ENCODE data around the gene MSH3. TPM values are rescaled to one million over a fixed set of nuclear protein-coding genes. Genes with fewer than 3 reads are reported as not detected.

Gene MSH3
- total RNA-seq, 1 donor from 2014 or later, result 15.4 TPM

DNA sequence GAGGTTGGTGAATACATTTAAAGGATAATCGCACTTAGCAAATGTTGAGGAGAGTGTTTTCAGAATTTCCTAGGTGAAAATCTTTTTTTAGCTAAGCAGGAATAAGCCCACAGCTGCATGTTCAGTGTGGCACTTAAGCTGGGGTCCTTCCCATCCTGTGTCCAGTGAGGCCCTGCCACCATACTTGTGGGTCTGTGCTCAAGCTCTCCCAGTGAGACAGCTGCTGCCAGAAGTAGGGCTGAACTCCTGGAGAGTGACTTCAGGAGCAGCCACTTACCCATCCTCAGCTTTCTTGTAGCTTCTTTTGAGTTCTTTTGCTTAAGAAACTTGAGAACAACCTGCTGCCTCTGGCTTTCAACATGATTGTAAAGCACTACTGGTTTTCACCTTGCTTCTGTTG is 110.3 kb downstream of the MSH3 start:
- Mint-ChIP-seq H3K36me3 (ENCODE audit: low read depth, unreplicated experiment) (peaks cover 2% of the 10 kb centered on the region), H3K9me3 (ENCODE audit: unreplicated experiment) (no peaks in the 10 kb centered on the region), H3K4me3 (ENCODE audit: unreplicated experiment) (no peak overlapping the region), H3K4me1 (ENCODE audit: low read depth, unreplicated experiment) (peaks cover 5% of the 10 kb centered on the region), H3K27me3 (ENCODE audit: low read depth, unreplicated experiment) (no peaks in the 10 kb centered on the region), H3K27ac (ENCODE audit: unreplicated experiment) (no peak overlapping the region)
- TF ChIP-seq, protein P1, sequence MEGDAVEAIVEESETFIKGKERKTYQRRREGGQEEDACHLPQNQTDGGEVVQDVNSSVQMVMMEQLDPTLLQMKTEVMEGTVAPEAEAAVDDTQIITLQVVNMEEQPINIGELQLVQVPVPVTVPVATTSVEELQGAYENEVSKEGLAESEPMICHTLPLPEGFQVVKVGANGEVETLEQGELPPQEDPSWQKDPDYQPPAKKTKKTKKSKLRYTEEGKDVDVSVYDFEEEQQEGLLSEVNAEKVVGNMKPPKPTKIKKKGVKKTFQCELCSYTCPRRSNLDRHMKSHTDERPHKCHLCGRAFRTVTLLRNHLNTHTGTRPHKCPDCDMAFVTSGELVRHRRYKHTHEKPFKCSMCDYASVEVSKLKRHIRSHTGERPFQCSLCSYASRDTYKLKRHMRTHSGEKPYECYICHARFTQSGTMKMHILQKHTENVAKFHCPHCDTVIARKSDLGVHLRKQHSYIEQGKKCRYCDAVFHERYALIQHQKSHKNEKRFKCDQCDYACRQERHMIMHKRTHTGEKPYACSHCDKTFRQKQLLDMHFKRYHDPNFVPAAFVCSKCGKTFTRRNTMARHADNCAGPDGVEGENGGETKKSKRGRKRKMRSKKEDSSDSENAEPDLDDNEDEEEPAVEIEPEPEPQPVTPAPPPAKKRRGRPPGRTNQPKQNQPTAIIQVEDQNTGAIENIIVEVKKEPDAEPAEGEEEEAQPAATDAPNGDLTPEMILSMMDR (IDR thresholded peaks at IDR 0.05; ENCODE audit: insufficient read depth, low read depth, low read length), result no peak
- no peak for TF ChIP-seq EZH2 (IDR thresholded peaks at IDR 0.05; ENCODE audit: insufficient read depth, low read length)
- Histone ChIP-seq H3K79me2 (ENCODE audit: insufficient read depth, low read length) (no peaks in the 10 kb centered on the region), H3K4me3 (ENCODE audit: insufficient read depth, low read depth, low read length) (no peak overlapping the region), H3K4me2 (ENCODE audit: low read length) (no peak overlapping the region), H3K27me3 (ENCODE audit: insufficient read depth, low read length) (no peaks in the 10 kb centered on the region), H2AFZ (ENCODE audit: low read depth, low read length) (no peak overlapping the region), H3K4me1 (ENCODE audit: insufficient read depth, low read length) (no peaks in the 10 kb centered on the region), H3K36me3 (ENCODE audit: insufficient read depth, low read length) (no peaks in the 10 kb centered on the region), H3K9ac (ENCODE audit: low read length) (no peak overlapping the region), H4K20me1 (ENCODE audit: insufficient read depth, low read length) (no peaks in the 10 kb centered on the region), H3K9me3 (ENCODE audit: insufficient read depth, low read depth, low read length) (no peaks in the 10 kb centered on the region), H3K27ac (ENCODE audit: low read depth, low read length) (no peak overlapping the region)
- no peak for FAIRE-seq
- DNase-seq (ENCODE audit: low read depth), result no peak

DNA sequence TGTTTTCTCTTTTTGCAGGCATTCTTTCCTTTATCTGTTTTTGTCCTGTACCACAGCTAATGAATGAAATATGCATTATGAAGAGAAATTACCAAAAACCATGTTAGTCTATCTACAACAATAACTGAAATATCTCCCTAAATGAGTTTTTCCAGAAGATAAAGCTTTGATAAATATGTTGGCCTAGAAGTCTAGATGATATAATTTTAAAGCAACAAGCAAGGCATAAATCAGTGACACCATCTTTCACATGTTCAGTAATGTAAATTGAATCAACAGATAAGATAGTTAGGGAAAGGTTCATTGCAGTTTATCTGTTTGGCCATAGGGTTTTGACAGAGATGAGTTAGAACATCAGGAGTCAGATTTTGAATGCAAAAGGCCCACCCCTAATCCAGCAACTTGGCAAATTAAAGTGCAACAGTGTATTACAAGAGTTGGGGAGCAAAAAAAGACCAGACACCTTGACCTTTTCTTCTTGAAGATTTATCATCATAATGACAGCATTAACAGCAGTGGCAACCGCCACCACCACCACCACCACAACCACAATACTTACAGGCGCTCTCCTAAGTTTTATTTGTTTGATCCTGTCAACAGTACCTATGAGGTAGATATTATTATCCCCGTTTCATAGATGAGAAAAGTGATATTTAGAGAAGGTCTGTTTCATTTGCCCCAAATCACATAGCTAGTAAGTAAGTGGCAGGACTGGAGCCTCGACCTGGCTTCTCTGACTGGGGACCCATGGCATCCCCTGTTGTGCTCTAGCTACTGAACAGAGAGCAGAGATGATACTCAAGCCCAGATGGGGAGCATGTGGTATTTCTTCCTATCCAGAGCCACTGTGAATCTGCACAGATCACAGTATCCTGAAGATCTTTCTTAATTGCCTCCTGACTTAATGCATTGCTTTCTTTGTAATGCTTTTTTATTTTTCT is 123.2 kb downstream of the MSH3 start:
- no peak overlapping the region for H3K27ac Mint-ChIP-seq (ENCODE audit: unreplicated experiment)
- Histone ChIP-seq H3K9me3 (ENCODE audit: insufficient read depth, low read depth, low read length) (no peaks in the 10 kb centered on the region), H3K36me3 (ENCODE audit: insufficient read depth, low read length) (no peaks in the 10 kb centered on the region), H3K4me1 (ENCODE audit: insufficient read depth, low read length) (peaks cover 16% of the 10 kb centered on the region), H4K20me1 (ENCODE audit: insufficient read depth, low read length) (no peaks in the 10 kb centered on the region), H3K9ac (ENCODE audit: low read length) (no peak overlapping the region), H3K4me3 (ENCODE audit: insufficient read depth, low read depth, low read length) (no peak overlapping the region), H2AFZ (ENCODE audit: low read depth, low read length) (no peak overlapping the region), H3K27ac (ENCODE audit: low read depth, low read length) (no peak overlapping the region), H3K79me2 (ENCODE audit: insufficient read depth, low read length) (no peaks in the 10 kb centered on the region), H3K27me3 (ENCODE audit: insufficient read depth, low read length) (no peaks in the 10 kb centered on the region), H3K4me2 (ENCODE audit: low read length) (no peak overlapping the region)
- FAIRE-seq, result no peak
- H3K4me3 Mint-ChIP-seq (ENCODE audit: unreplicated experiment), result no peak overlapping the region
- DNase-seq (ENCODE audit: low read depth), result no peak
- H3K9me3 Mint-ChIP-seq (ENCODE audit: unreplicated experiment), result no peaks in the 10 kb centered on the region
- no peak for TF ChIP-seq EZH2 (IDR thresholded peaks at IDR 0.05; ENCODE audit: insufficient read depth, low read length)
- TF ChIP-seq, protein P1 (IDR thresholded peaks at IDR 0.05; ENCODE audit: insufficient read depth, low read depth, low read length), result no peak
- no peaks in the 10 kb centered on the region for H3K27me3 Mint-ChIP-seq (ENCODE audit: low read depth, unreplicated experiment)
- peaks cover 22% of the 10 kb centered on the region for H3K4me1 Mint-ChIP-seq (ENCODE audit: low read depth, unreplicated experiment)
- peaks cover 2% of the 10 kb centered on the region for H3K36me3 Mint-ChIP-seq (ENCODE audit: low read depth, unreplicated experiment)

DNA sequence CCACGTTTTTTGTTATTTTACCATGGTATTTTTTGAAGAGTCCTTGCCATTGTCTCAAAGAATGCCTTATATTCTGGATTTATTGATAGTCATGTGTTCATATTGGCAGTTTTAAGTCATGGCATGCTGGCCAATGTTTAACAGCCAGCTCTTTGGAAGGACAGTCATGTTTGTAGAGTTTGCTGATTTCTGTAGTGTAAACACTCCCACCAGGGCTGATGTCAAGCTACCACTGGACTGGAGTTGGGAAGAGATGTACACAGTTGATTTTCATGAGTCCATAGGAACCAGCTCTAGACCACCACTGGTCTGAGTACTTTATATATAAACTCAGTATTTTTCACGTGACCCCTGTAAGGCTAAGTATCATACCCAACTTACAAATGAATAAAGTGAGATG is 125.6 kb downstream of the MSH3 start:
- DNase-seq (ENCODE audit: low read depth), result no peak
- Histone ChIP-seq H4K20me1 (ENCODE audit: insufficient read depth, low read length) (no peaks in the 10 kb centered on the region), H3K4me2 (ENCODE audit: low read length) (no peak overlapping the region), H3K79me2 (ENCODE audit: insufficient read depth, low read length) (no peaks in the 10 kb centered on the region), H3K9ac (ENCODE audit: low read length) (no peak overlapping the region), H2AFZ (ENCODE audit: low read depth, low read length) (no peak overlapping the region), H3K27me3 (ENCODE audit: insufficient read depth, low read length) (no peaks in the 10 kb centered on the region), H3K36me3 (ENCODE audit: insufficient read depth, low read length) (no peaks in the 10 kb centered on the region), H3K9me3 (ENCODE audit: insufficient read depth, low read depth, low read length) (no peaks in the 10 kb centered on the region), H3K4me3 (ENCODE audit: insufficient read depth, low read depth, low read length) (no peak overlapping the region), H3K27ac (ENCODE audit: low read depth, low read length) (no peak overlapping the region), H3K4me1 (ENCODE audit: insufficient read depth, low read length) (peaks cover 19% of the 10 kb centered on the region)
- no peaks in the 10 kb centered on the region for H3K9me3 Mint-ChIP-seq (ENCODE audit: unreplicated experiment)
- TF ChIP-seq, protein P1 (IDR thresholded peaks at IDR 0.05; ENCODE audit: insufficient read depth, low read depth, low read length), result no peak
- no peak for TF ChIP-seq EZH2 (IDR thresholded peaks at IDR 0.05; ENCODE audit: insufficient read depth, low read length)
- H3K36me3 Mint-ChIP-seq (ENCODE audit: low read depth, unreplicated experiment), result no peaks in the 10 kb centered on the region
- peaks cover 27% of the 10 kb centered on the region for H3K4me1 Mint-ChIP-seq (ENCODE audit: low read depth, unreplicated experiment)
- no peak overlapping the region for H3K4me3 Mint-ChIP-seq (ENCODE audit: unreplicated experiment)
- no peaks in the 10 kb centered on the region for H3K27me3 Mint-ChIP-seq (ENCODE audit: low read depth, unreplicated experiment)
- H3K27ac Mint-ChIP-seq (ENCODE audit: unreplicated experiment), result no peak overlapping the region
- FAIRE-seq, result no peak
